OCI-LY7 (cell line): ENCODE data around the gene ZNF519. TPM values are rescaled to one million over a fixed set of nuclear protein-coding genes. Genes with fewer than 3 reads are reported as not detected.
"Not testable (repeated sequence)": the region's sequence is repeated elsewhere in the genome, so short reads cannot be mapped to it uniquely, and the experiment has no call there.

Experiments used
- BruUV-seq: library from RNA; stranded (reverse); fragments of 400-500 nt; replicated peaks from 2 replicates; lab custom pipeline; 2021; lab: Mats Ljungman, UMichigan
- CTCF ChIA-PET: fragments of 300-600 bp; sonication (Branson Sonifier 250); formaldehyde crosslinking; loops from one replicate; lab custom pipeline; 2022; ENCODE audit warnings: antibody characterized with exemption; ENCODE audit not compliant: unreplicated experiment; lab: Charles Lee
- POLR2A ChIA-PET: fragments of 300-600 bp; sonication (Branson Sonifier 250); formaldehyde crosslinking; loops from one replicate; lab custom pipeline; 2022; ENCODE audit warnings: antibody characterized with exemption; lab: Charles Lee
- DNase-seq: peaks from one replicate; pipeline ENCODE4 v3.0.0-alpha.2; 2015; ENCODE audit warnings: low spot score
- H2AFZ ChIP-seq: fragments of 200-600 bp; sonication (generic), shearing (Covaris generic); 2 replicates; pipeline ENCODE4 v1.6.1; 2014; ENCODE audit warnings: mild to moderate bottlenecking, antibody characterized with exemption, low read length, moderate library complexity
- H3K27ac ChIP-seq: fragments of 200-600 bp; sonication (generic); 2 replicates; pipeline ENCODE4 v1.5.1; 2014; ENCODE audit warnings: mixed run types, low read depth, mild to moderate bottlenecking, moderate library complexity, low read length, inconsistent platforms; ENCODE audit not compliant: poor library complexity, severe bottlenecking
- H3K36me3 ChIP-seq: fragments of 200-600 bp; sonication (generic); 2 replicates; pipeline ENCODE4 v1.6.1; 2014; ENCODE audit warnings: mild to moderate bottlenecking, antibody characterized with exemption, low read length, moderate library complexity, mixed read lengths; ENCODE audit not compliant: insufficient read depth
- H3K4me1 ChIP-seq: fragments of 200-600 bp; sonication (generic); 2 replicates; pipeline ENCODE4 v1.5.1; 2014; ENCODE audit warnings: mild to moderate bottlenecking, low read length; ENCODE audit not compliant: insufficient read depth, poor library complexity, severe bottlenecking
- H3K4me2 ChIP-seq: fragments of 200-600 bp; sonication (generic); 2 replicates; pipeline ENCODE4 v1.6.1; 2014; ENCODE audit warnings: mild to moderate bottlenecking, low read length
- H3K4me3 ChIP-seq: fragments of 200-600 bp; sonication (generic); 2 replicates; pipeline ENCODE4 v1.5.1; 2014; ENCODE audit warnings: mild to moderate bottlenecking, low read depth, low read length; ENCODE audit not compliant: poor library complexity, severe bottlenecking
- H3K79me2 ChIP-seq: fragments of 200-600 bp; sonication (generic); 2 replicates; pipeline ENCODE4 v1.6.1; 2016; ENCODE audit warnings: low read depth, mild to moderate bottlenecking, low read length, moderate library complexity, mixed read lengths; ENCODE audit not compliant: insufficient read depth
- H3K9me2 ChIP-seq: fragments of 200-600 bp; sonication (generic); 2 replicates; pipeline ENCODE4 v1.6.1; 2016; ENCODE audit warnings: mild to moderate bottlenecking, low read length, mixed read lengths; ENCODE audit not compliant: insufficient read depth
- H3K9me3 ChIP-seq: fragments of 200-600 bp; sonication (generic); 2 replicates; pipeline ENCODE4 v1.6.1; 2014; ENCODE audit warnings: mild to moderate bottlenecking, mixed run types, low read length, mixed read lengths
- H4K20me1 ChIP-seq: fragments of 200-600 bp; sonication (generic); 2 replicates; pipeline ENCODE4 v1.6.1; 2014; ENCODE audit warnings: mild to moderate bottlenecking, antibody characterized with exemption, low read length, moderate library complexity, mixed read lengths; ENCODE audit not compliant: insufficient read depth
- intact Hi-C: fragments of 100-400 bp; cut with micrococcal nuclease; formaldehyde crosslinking; loops from one replicate; pipeline ENCODE4 v1.10.0; 2022; ENCODE audit not compliant: unreplicated experiment
- total RNA-seq, 2 experiments: library from RNA; depleted of rRNA in 1 of 2; stranded (reverse); fragments of >200 nt in 1 of 2; shearing (Covaris generic) in 1 of 2; gene quantifications; 2 replicates each; pipeline ENCODE4 v1.2.3, GENCODE V29; 2014 to 2022

The ZNF519 gene
- total RNA-seq, 2 experiments from 2014 or later = 52.7 to 57.6 TPM

DNA sequence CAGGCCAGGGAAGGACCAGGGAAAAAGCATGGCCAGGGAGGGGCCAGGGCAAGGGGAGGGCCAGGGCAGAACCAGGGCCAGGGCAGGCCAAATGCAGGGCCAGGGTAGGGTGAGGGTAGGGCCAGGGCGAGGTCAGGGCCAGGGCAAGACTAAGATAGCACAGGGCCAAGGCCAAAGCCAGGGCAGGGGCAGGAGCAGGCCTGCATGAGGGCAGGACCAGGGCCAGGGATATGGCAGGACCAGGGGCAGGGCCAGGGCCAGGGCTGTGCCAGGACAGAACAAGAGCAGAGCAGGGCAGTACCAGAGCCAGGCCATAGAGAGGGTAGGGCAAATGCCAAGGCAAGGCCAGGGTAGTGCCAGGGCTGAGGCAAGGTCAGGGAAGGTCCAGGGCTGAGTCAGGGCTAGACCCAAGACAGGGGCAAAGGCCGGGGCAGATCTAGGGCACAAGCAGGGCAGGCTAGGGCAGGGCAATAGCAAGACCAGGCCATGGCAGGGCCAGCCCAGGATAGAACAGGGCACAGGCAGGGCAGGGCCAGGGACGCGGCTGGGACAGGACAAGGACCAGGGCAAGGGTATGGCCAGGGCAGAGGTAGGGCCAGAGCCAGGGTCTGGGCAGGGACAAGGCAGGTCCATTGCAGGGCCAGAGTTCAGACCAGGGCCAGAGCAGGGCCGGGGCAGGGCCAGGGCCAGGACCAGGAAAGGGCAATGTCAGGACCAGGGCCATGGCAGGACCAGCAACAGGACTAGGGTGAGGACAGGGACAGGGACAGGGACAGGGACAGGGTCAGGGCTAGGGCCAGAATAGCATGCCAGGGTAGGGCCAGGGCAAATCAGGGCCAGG lies 39.3 kb upstream of the ZNF519 start:
- H2AFZ ChIP-seq, DNase-seq, POLR2A ChIA-PET, H3K9me3 ChIP-seq, H3K27ac ChIP-seq, BruUV-seq, H3K9me2 ChIP-seq, CTCF ChIA-PET, H3K4me2 ChIP-seq, H4K20me1 ChIP-seq, H3K4me1 ChIP-seq, H3K36me3 ChIP-seq, H3K4me3 ChIP-seq, H3K79me2 ChIP-seq: not testable (repeated sequence)
- intact Hi-C loops = loop anchor here (10.0 kb wide), 1 partner anchor 357 kb away; no protein-coding TSS in a partner anchor

DNA sequence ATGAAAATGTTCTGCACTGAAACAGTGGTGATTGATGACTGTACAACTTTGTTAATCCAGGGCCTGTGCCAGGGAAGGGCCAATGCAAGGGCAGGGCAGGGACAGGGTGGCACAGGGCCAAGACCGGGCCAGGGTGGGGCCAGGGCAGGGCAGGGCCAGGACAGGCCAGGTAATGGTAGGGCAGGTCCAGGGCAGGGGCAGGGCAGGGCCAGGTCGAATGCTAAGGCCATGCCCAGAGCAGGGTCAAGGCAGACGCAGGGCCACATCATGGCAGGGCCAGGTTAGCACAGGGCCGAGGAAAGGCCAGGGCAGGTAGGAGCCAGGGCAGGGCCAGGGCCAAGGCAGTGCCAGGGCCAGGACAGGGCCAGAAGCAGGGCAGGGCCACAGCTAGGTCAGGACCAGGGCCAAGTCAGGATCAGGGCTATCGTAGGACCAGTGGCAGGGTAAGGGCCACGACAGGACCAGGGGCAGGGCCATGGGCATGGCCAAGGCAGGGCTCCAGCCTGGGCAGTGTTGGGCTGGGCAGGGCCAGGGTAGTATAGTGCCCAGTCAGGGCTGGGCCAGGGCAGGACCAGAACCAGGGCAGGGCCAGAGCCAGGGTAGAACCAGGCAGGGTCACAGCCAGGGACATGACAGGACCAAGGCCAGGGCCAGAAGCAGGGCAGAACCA lies 38.3 kb upstream of the ZNF519 start:
- BruUV-seq, H3K27ac ChIP-seq, POLR2A ChIA-PET, H3K4me3 ChIP-seq, H2AFZ ChIP-seq, H3K4me2 ChIP-seq, H3K4me1 ChIP-seq, H4K20me1 ChIP-seq, H3K36me3 ChIP-seq, H3K9me2 ChIP-seq, H3K9me3 ChIP-seq, H3K79me2 ChIP-seq, CTCF ChIA-PET, DNase-seq: not testable (repeated sequence)
- intact Hi-C loops = loop anchor here (10.0 kb wide), 1 partner anchor 356 kb away; no protein-coding TSS in a partner anchor

DNA sequence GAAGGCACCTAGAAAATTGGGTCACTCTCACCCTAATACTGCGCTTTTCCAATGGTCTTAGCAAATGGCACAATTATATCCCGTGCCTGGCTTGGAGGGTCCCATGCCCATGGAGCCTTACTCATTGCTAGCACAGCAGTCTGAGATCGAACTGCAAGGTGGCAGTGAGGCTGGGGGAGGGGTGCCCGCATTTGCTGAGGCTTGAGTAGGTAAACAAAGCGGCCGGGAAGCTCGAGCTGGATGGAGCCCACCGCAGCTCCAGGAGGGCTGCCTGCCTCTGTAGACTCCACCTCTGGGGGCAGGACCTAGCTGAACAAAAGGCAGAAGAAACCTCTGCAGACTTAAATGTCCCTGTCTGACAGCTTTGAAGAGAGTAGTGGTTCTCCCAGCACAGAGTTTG lies 30.7 kb upstream of the ZNF519 start:
- H3K27ac ChIP-seq, BruUV-seq, DNase-seq, H3K4me3 ChIP-seq, H4K20me1 ChIP-seq, H3K79me2 ChIP-seq, H3K4me1 ChIP-seq, POLR2A ChIA-PET, H2AFZ ChIP-seq, CTCF ChIA-PET, H3K9me2 ChIP-seq, H3K36me3 ChIP-seq, H3K4me2 ChIP-seq, intact Hi-C loops, H3K9me3 ChIP-seq: not testable (repeated sequence)

DNA sequence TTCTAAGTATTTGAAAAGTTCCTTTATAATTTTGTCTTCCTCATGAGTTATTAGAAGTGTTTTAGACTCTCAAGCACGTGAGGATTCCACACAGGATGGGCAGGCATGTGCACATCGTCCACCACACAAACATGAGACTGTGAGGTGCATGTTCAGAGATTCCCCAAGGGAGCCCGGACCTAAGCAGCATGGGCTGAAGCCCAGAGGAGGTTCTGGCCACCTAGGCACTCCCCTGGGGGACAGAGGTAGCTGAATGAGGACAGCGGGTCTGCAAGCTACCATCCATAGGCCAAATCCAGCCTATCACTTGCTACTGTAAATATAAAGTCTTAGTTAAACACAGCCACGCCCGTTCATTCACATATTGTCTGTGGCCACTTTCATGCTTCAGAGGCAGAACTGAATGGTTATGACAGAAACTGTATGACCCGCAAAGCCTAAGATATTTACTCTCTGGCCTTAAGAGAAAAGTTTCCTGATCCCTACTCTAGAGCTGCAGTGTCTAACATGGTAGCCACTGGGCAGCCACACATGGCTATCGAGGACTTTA lies 19.4 kb upstream of the ZNF519 start:
- BruUV-seq, POLR2A ChIA-PET, CTCF ChIA-PET: not testable (repeated sequence)

DNA sequence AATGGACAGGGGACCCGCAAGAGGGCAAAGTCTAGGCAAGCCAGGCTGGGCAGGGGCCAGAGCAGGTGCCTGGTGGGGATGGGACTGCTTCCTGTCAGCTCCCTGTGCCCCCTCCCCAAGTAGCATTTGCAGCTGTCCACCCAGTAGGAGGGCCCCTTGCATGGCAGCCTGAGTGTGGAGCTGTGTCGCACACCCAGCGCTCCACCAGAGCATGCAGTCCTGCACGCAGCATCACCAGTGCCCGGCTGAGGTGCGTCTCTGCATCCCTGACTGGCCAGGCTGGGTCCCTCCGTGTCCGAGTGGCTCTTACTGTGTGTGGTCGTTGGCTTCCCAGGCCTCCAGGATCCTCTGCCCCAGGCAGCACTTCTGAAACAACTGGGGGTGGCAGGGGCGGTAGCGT lies 18.5 kb upstream of the ZNF519 start:
- BruUV-seq, DNase-seq, POLR2A ChIA-PET, H4K20me1 ChIP-seq, H3K79me2 ChIP-seq, H3K4me1 ChIP-seq, CTCF ChIA-PET, H3K9me3 ChIP-seq, H3K36me3 ChIP-seq, intact Hi-C loops, H3K9me2 ChIP-seq, H3K4me3 ChIP-seq, H3K4me2 ChIP-seq, H3K27ac ChIP-seq, H2AFZ ChIP-seq: not testable (repeated sequence)

More for the DNA sequence above, 19.4 kb upstream of the ZNF519 start:
- H3K9me2 ChIP-seq, DNase-seq, H3K4me2 ChIP-seq, intact Hi-C loops, H3K79me2 ChIP-seq, H3K4me3 ChIP-seq, H3K4me1 ChIP-seq, H3K27ac ChIP-seq, H4K20me1 ChIP-seq, H2AFZ ChIP-seq, H3K9me3 ChIP-seq, H3K36me3 ChIP-seq: not testable (repeated sequence)

DNA sequence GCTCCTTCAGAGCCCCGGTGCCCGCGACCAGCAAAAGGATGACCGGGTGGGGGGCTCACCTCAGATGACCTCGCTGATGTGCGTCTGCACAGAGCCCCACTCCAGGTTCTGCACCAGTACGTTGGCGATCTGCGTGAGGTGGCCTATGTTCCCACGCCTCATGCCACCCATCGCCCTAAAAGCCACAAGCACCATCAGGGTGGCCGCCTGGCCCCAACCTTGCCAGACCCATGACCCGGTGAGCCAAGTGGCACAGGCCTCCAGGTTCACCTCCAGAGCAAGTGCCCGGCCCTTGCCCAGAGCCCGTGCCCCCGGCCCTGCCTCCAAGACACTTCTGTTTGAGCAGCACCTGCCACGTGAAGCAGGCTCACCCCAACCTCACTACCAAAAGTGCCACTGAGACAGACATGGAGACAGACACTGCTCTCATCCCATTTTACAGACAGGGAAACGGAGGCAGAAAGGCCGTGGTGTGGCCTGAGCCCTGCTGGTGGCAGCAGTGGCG lies 17.7 kb upstream of the ZNF519 start:
- BruUV-seq, H3K4me3 ChIP-seq, DNase-seq, CTCF ChIA-PET, POLR2A ChIA-PET, H2AFZ ChIP-seq, H3K36me3 ChIP-seq, H3K9me3 ChIP-seq, H4K20me1 ChIP-seq, H3K4me1 ChIP-seq, H3K9me2 ChIP-seq, H3K79me2 ChIP-seq, H3K27ac ChIP-seq, intact Hi-C loops, H3K4me2 ChIP-seq: not testable (repeated sequence)
